Caco-2 (cell line): ENCODE results near the gene LHPP. TPM values are rescaled to one million over a fixed set of nuclear protein-coding genes. Genes with fewer than 3 reads are reported as not detected.

Experiments used
- BruUV-seq: library from RNA; stranded (reverse); fragments of 400-500 nt; replicated peaks from 2 replicates; lab custom pipeline; 2021; lab: Mats Ljungman, UMichigan
- CTCF ChIA-PET: fragments of 300-600 bp; sonication (Branson Sonifier 250); formaldehyde crosslinking; loops from one replicate; lab custom pipeline; 2022; ENCODE audit warnings: antibody characterized with exemption; lab: Charles Lee
- POLR2A ChIA-PET: fragments of 300-600 bp; sonication (Branson Sonifier 250); formaldehyde crosslinking; loops from one replicate; lab custom pipeline; 2022; ENCODE audit warnings: antibody characterized with exemption; lab: Charles Lee
- DNase-seq, 2 experiments: peaks; one replicate each; pipeline versions ENCODE4 v3.0.0 to v3.0.0-alpha.2; 2020 to 2022
- H3K27me3 ChIP-seq: replicated peaks from 2 replicates; pipeline ENCODE4 v1.6.0; 2011; ENCODE audit warnings: low read length; ENCODE audit not compliant: control insufficient read depth, insufficient read depth
- H3K36me3 ChIP-seq: 2 replicates; pipeline ENCODE4 v1.5.1; 2011; ENCODE audit warnings: low read length; ENCODE audit not compliant: control insufficient read depth, insufficient read depth
- H3K4me1 ChIP-seq: fragments of 250-450 bp; sonication (Bioruptor Pico); 2 replicates; pipeline ENCODE4 v1.5.1; 2020; ENCODE audit warnings: mild to moderate bottlenecking
- H3K4me3 ChIP-seq: 2 replicates; pipeline ENCODE4 v1.5.1; 2011; ENCODE audit warnings: low read depth, mild to moderate bottlenecking, control low read depth, low read length
- H3K9me3 ChIP-seq: fragments of 250-450 bp; sonication (Bioruptor Pico); 2 replicates; pipeline ENCODE4 v1.5.1; 2020; ENCODE audit warnings: mild to moderate bottlenecking, moderate library complexity
- H3K27ac Mint-ChIP-seq: one replicate; pipeline ENCODE4 v1.8.0; 2022; ENCODE audit warnings: mixed read lengths; ENCODE audit not compliant: unreplicated experiment
- H3K27me3 Mint-ChIP-seq: one replicate; pipeline ENCODE4 v1.8.0; 2022; ENCODE audit warnings: mixed read lengths; ENCODE audit not compliant: insufficient read depth, unreplicated experiment
- H3K36me3 Mint-ChIP-seq: one replicate; pipeline ENCODE4 v1.8.0; 2022; ENCODE audit warnings: mild to moderate bottlenecking, mixed read lengths; ENCODE audit not compliant: insufficient read depth, unreplicated experiment
- H3K4me1 Mint-ChIP-seq: one replicate; pipeline ENCODE4 v1.8.0; 2022; ENCODE audit warnings: low read depth, mixed read lengths; ENCODE audit not compliant: unreplicated experiment
- H3K4me3 Mint-ChIP-seq: one replicate; pipeline ENCODE4 v1.8.0; 2022; ENCODE audit warnings: mild to moderate bottlenecking, moderate library complexity, mixed read lengths; ENCODE audit not compliant: unreplicated experiment
- H3K9me3 Mint-ChIP-seq: one replicate; pipeline ENCODE4 v1.8.0; 2022; ENCODE audit warnings: mixed read lengths; ENCODE audit not compliant: unreplicated experiment
- intact Hi-C: fragments of 100-400 bp; cut with micrococcal nuclease; formaldehyde crosslinking; loops from one replicate; pipeline ENCODE4 v1.10.0; 2022; ENCODE audit not compliant: unreplicated experiment
- total RNA-seq: library from RNA; stranded (reverse); gene quantifications from 2 replicates; pipeline ENCODE4 v1.2.3, GENCODE V29; 2022
- TF ChIP-seq, protein P1 (sequence below), 2 experiments: fragments of 200-600 bp in 1 of 2; IDR thresholded peaks; 1 replicate in 1 of 2; 2 replicates in 1 of 2; pipeline versions ENCODE4 v1.5.1 to v1.8.0; 2011 to 2022; ENCODE audit warnings: antibody characterized with exemption in 1 of 2, control low read depth in 1 of 2, inconsistent platforms in 1 of 2, low read depth in 1 of 2, low read length in 1 of 2, mild to moderate bottlenecking in 1 of 2, moderate library complexity in 1 of 2; ENCODE audit not compliant: insufficient read depth in 1 of 2, severe bottlenecking in 1 of 2, unreplicated experiment in 1 of 2

The LHPP gene
- total RNA-seq, 1 experiment from 2014 or later = 15.9 TPM

DNA sequence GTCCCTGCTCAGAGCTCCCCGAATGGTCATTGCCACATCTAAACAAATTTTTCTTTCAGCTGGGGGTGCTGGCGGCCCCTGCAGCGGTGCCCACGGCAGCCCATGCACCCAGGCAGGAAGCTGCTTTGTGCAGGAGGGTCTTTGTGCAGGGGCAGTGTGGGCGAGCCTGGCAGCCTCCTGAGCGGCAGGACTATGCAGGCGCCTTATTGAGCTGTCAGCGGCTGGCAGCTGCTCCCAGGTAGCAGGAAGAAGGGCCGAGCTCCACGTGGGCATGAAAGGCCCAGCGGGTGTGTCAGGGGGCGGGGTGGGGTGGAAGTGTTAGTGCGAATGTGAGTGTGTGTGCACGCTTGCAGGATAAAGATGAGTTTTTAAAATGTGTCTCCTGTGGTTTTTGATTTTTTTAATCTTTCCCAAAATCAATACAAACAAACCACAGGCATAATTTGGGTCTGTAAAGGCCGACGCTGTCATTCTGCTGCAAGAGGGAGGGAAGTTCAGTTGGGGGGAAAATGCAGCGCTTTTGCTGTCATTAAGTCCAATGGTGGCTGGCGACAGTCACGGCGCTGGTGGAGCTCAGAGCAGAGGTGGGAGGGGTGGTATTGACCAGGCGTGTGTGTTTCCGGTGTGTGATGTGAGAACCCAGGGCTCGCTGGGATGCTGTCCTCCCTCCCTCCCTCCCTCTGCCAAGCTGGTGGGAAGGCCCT is 83.9 kb downstream of the LHPP start:
- Histone ChIP-seq H3K9me3 (no peaks in the 10 kb centered on the region), H3K4me3 (no peak overlapping the region), H3K27me3 (no peaks in the 10 kb centered on the region), H3K4me1 (peaks cover 5% of the 10 kb centered on the region), H3K36me3 (no peaks in the 10 kb centered on the region)
- Mint-ChIP-seq H3K27ac (no peak overlapping the region), H3K4me3 (no peak overlapping the region), H3K36me3 (no peaks in the 10 kb centered on the region), H3K9me3 (no peaks in the 10 kb centered on the region), H3K4me1 (no peaks in the 10 kb centered on the region), H3K27me3 (no peaks in the 10 kb centered on the region)
- TF ChIP-seq, protein P1, sequence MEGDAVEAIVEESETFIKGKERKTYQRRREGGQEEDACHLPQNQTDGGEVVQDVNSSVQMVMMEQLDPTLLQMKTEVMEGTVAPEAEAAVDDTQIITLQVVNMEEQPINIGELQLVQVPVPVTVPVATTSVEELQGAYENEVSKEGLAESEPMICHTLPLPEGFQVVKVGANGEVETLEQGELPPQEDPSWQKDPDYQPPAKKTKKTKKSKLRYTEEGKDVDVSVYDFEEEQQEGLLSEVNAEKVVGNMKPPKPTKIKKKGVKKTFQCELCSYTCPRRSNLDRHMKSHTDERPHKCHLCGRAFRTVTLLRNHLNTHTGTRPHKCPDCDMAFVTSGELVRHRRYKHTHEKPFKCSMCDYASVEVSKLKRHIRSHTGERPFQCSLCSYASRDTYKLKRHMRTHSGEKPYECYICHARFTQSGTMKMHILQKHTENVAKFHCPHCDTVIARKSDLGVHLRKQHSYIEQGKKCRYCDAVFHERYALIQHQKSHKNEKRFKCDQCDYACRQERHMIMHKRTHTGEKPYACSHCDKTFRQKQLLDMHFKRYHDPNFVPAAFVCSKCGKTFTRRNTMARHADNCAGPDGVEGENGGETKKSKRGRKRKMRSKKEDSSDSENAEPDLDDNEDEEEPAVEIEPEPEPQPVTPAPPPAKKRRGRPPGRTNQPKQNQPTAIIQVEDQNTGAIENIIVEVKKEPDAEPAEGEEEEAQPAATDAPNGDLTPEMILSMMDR (IDR thresholded peaks at IDR 0.05; ENCODE audit: insufficient read depth in 1 of 2, low read depth in 1 of 2, low read length in 1 of 2, severe bottlenecking in 1 of 2, unreplicated experiment in 1 of 2) = no peak
- DNase-seq = no peak
- ChIA-PET CTCF (no interaction called here), POLR2A (no interaction called here)
- intact Hi-C loops = no loop called here
- BruUV-seq = no TSS peak

DNA sequence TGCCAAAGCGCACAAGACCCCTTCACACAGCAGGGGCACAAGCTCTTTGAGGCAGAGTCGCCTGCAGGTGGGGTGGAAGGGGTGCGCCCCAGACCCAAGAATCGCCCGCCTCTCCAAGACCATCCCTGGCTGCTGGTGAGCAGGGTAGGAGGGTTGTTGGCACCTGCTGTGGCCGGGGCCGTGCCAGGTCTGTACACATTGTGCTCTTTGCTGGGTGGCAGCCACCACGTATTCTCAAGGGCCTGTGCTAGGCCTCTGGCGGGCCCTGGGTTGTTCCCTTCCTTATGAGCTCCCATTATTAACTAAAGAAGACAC is 84.4 kb downstream of the LHPP start:
- H3K4me3 ChIP-seq = no peak overlapping the region

DNA sequence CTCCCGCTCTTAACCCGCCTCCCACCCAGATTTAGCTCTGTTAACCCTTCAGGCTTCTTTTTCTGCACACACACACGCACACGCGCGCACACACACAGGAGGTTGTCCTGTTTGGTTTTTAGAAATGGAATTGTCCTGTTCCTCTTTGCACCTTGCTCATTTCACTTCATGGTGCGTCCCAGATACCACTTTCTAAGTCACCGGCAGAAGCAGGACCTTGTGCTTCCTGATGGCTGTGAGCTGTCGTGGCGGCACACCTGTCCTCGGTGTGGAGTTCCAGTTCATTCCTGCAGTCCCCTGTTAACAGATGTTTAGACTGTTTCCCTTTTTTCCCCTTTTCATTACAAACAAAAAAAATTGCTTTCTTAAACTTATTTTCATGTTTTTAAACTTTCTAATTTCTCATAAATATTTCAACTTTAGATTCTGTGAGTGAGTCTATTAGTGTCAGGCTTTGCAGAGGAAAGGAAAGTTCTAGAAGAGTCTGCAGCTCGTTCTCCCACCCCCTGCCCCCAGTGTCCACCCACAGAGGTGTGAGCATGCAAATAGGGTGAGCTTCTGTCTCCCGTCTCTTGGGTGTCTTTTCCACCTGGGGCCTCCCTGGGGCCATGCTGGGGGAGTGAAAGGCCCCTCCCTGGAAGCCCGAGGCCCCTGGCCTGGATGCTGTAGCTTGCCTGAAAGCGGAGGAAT is 85.5 kb downstream of the LHPP start:
- H3K4me1 ChIP-seq = peaks cover 5% of the 10 kb centered on the region
- Mint-ChIP-seq H3K27ac (no peak overlapping the region), H3K36me3 (no peaks in the 10 kb centered on the region), H3K4me3 (no peak overlapping the region), H3K27me3 (no peaks in the 10 kb centered on the region), H3K4me1 (no peaks in the 10 kb centered on the region), H3K9me3 (no peaks in the 10 kb centered on the region)
- no peak for DNase-seq
- no peaks in the 10 kb centered on the region for H3K9me3 ChIP-seq
- no peaks in the 10 kb centered on the region for H3K27me3 ChIP-seq
- ChIA-PET CTCF (interaction anchor here (2.2 kb wide), 1 partner anchor 194 kb away, joined by 8 read pairs; no protein-coding TSS in a partner anchor), POLR2A (no interaction called here)
- TF ChIP-seq, protein P1 (IDR thresholded peaks at IDR 0.05; ENCODE audit: insufficient read depth in 1 of 2, low read depth in 1 of 2, low read length in 1 of 2, severe bottlenecking in 1 of 2, unreplicated experiment in 1 of 2) = no peak
- intact Hi-C loops = no loop called here
- no TSS peak for BruUV-seq
- no peak overlapping the region for H3K4me3 ChIP-seq
- no peaks in the 10 kb centered on the region for H3K36me3 ChIP-seq

More for the DNA sequence above, 84.4 kb downstream of the LHPP start:
- no peak overlapping the region for H3K4me3 Mint-ChIP-seq
- H3K36me3 ChIP-seq = no peaks in the 10 kb centered on the region
- H3K9me3 Mint-ChIP-seq = no peaks in the 10 kb centered on the region
- no peak overlapping the region for H3K27ac Mint-ChIP-seq
- H3K27me3 ChIP-seq = no peaks in the 10 kb centered on the region
- no peaks in the 10 kb centered on the region for H3K36me3 Mint-ChIP-seq
- no peaks in the 10 kb centered on the region for H3K4me1 Mint-ChIP-seq
- intact Hi-C loops = no loop called here
- no TSS peak for BruUV-seq
- CTCF ChIA-PET = no interaction called here
- peaks cover 5% of the 10 kb centered on the region for H3K4me1 ChIP-seq
- TF ChIP-seq, protein P1 (IDR thresholded peaks at IDR 0.05; ENCODE audit: insufficient read depth in 1 of 2, low read depth in 1 of 2, low read length in 1 of 2, severe bottlenecking in 1 of 2, unreplicated experiment in 1 of 2) = no peak
- DNase-seq = no peak
- no peaks in the 10 kb centered on the region for H3K9me3 ChIP-seq
- no peaks in the 10 kb centered on the region for H3K27me3 Mint-ChIP-seq
- POLR2A ChIA-PET = no interaction called here
